ENCODE measurements around the gene POLRMT. TPM values are rescaled to one million over a fixed set of nuclear protein-coding genes. Genes with fewer than 3 reads are reported as not detected.

Gene POLRMT
- polyA plus RNA-seq, 1 of the 3 experiments (the other 2 are of a cell fraction), result 38.2 TPM

- H3K9me3 ChIP-seq, result no peaks in the 10 kb centered on the region
- H3K9me2 ChIP-seq, result no peaks in the 10 kb centered on the region
- ChIA-PET CTCF (interaction anchor here (1.5 kb wide), 1 partner anchor 76 kb away, joined by 3 read pairs; no protein-coding TSS in a partner anchor), POLR2A (no interaction called here)
- H3K79me2 ChIP-seq (ENCODE audit: insufficient read depth), result peaks cover 97% of the 10 kb centered on the region
- H3K27me3 ChIP-seq (ENCODE audit: insufficient read depth), result no peaks in the 10 kb centered on the region
- peaks cover 91% of the 10 kb centered on the region for H4K20me1 ChIP-seq (ENCODE audit: insufficient read depth)
- no peak overlapping the region for H3K9ac ChIP-seq
- H3K4me3 ChIP-seq (ENCODE audit: low read depth in 2 of 2, low read length in 1 of 2), result no peak overlapping the region
- peaks cover 7 to 22% of the 10 kb centered on the region in 2 experiments; a peak in 2 of 4 replicates for H3K4me1 ChIP-seq (ENCODE audit: control insufficient read depth in 1 of 2, insufficient read depth in 2 of 2, low read depth in 1 of 2, low read length in 1 of 2)
- H3K27ac ChIP-seq (ENCODE audit: low read depth in 2 of 2, low read length in 1 of 2), result no peak overlapping the region
- DNase-seq, result no peak
- no peak overlapping the region for H2AFZ ChIP-seq (ENCODE audit: low read depth)
- H3K36me3 ChIP-seq (replicated peaks in 1 of 2; ENCODE audit: control insufficient read depth in 1 of 2, insufficient read depth in 2 of 2, low read length in 1 of 2), result peaks cover 0 to 11% of the 10 kb centered on the region in 2 experiments
- no peak overlapping the region for H3K4me2 ChIP-seq
- no peaks in the 10 kb centered on the region for H3F3A ChIP-seq (replicated peaks; ENCODE audit: insufficient read depth)
- WGBS (ENCODE audit: low lambda C conversion rate), result 96% methylated on average over 17 of the region's 33 CpGs
- no peak for TF ChIP-seq TEAD4 (IDR thresholded peaks at IDR 0.05; ENCODE audit: borderline replicate concordance, insufficient read depth)
- no peak for TF ChIP-seq NRF1 (IDR thresholded peaks at IDR 0.05; ENCODE audit: low read depth, low read length)
- no peak for TF ChIP-seq MXI1 (IDR thresholded peaks at IDR 0.05; ENCODE audit: low read depth, low read length)
- TF ChIP-seq USF2 (IDR thresholded peaks at IDR 0.05; ENCODE audit: borderline replicate concordance, low read depth, low read length), result no peak
- no peak for TF ChIP-seq RXRA (IDR thresholded peaks at IDR 0.05; ENCODE audit: borderline replicate concordance, low read depth)
- no peak for TF ChIP-seq EP300 (IDR thresholded peaks at IDR 0.05; ENCODE audit: borderline replicate concordance in 1 of 2, low read depth in 1 of 2, low read length in 1 of 2)
- no peak for TF ChIP-seq FOXM1 (IDR thresholded peaks at IDR 0.05; ENCODE audit: low read depth)
These were observed 24.9 kb upstream of the POLRMT start for GRCh38 chr19:658059-658839.

- TF ChIP-seq EP300 (IDR thresholded peaks at IDR 0.05; ENCODE audit: borderline replicate concordance in 1 of 2, low read depth in 1 of 2, low read length in 1 of 2), result no peak
- no peak for TF ChIP-seq TEAD4 (IDR thresholded peaks at IDR 0.05; ENCODE audit: borderline replicate concordance, insufficient read depth)
- TF ChIP-seq POLR2AphosphoS5 (IDR thresholded peaks at IDR 0.05; ENCODE audit: low read depth, low read length), result no peak
- no peak for TF ChIP-seq SIN3A (IDR thresholded peaks at IDR 0.05; ENCODE audit: borderline replicate concordance, low read depth, low read length)
- no peak for TF ChIP-seq GATA2 (CRISPR knock-in tag; IDR thresholded peaks at IDR 0.05)
- TF ChIP-seq FOXJ3 (CRISPR knock-in tag; IDR thresholded peaks at IDR 0.05), result no peak
- no peak for TF ChIP-seq USF2 (IDR thresholded peaks at IDR 0.05; ENCODE audit: borderline replicate concordance, low read depth, low read length)
- TF ChIP-seq RFX5 (IDR thresholded peaks at IDR 0.05; ENCODE audit: low read length), result no peak
- no peak for TF ChIP-seq MAX (IDR thresholded peaks at IDR 0.05; ENCODE audit: low read depth)
- TF ChIP-seq MXI1 (IDR thresholded peaks at IDR 0.05; ENCODE audit: low read depth, low read length), result no peak
- peaks cover 7 to 22% of the 10 kb centered on the region in 2 experiments; a peak in 2 of 4 replicates for H3K4me1 ChIP-seq (ENCODE audit: control insufficient read depth in 1 of 2, insufficient read depth in 2 of 2, low read depth in 1 of 2, low read length in 1 of 2)
- WGBS (ENCODE audit: low lambda C conversion rate), result 96% methylated on average over 11 of the region's 19 CpGs
- no peaks in the 10 kb centered on the region for H3K9me2 ChIP-seq
- H3K9ac ChIP-seq, result no peak overlapping the region
- no peak for DNase-seq
- H3K79me2 ChIP-seq (ENCODE audit: insufficient read depth), result peaks cover 100% of the 10 kb centered on the region
- H4K20me1 ChIP-seq (ENCODE audit: insufficient read depth), result peaks cover 98% of the 10 kb centered on the region
- no peaks in the 10 kb centered on the region for H3F3A ChIP-seq (replicated peaks; ENCODE audit: insufficient read depth)
- ChIA-PET CTCF (interaction anchor here (2.4 kb wide), 1 partner anchor 73 kb away, joined by 6 read pairs; no protein-coding TSS in a partner anchor), POLR2A (no interaction called here)
- H3K9me3 ChIP-seq, result no peaks in the 10 kb centered on the region
- no peak overlapping the region for H3K4me3 ChIP-seq (ENCODE audit: low read depth in 2 of 2, low read length in 1 of 2)
- H3K27me3 ChIP-seq (ENCODE audit: insufficient read depth), result no peaks in the 10 kb centered on the region
- no peak overlapping the region for H3K4me2 ChIP-seq
- no peak overlapping the region for H2AFZ ChIP-seq (ENCODE audit: low read depth)
- H3K36me3 ChIP-seq (replicated peaks in 1 of 2; ENCODE audit: control insufficient read depth in 1 of 2, insufficient read depth in 2 of 2, low read length in 1 of 2), result peaks cover 0 to 16% of the 10 kb centered on the region in 2 experiments
- H3K27ac ChIP-seq (ENCODE audit: low read depth in 2 of 2, low read length in 1 of 2), result no peak overlapping the region
These were observed 24.3 kb upstream of the POLRMT start for GRCh38 chr19:657611-658010.

Data from SK-N-SH (cell line).